ENCODE measurements around the gene C14orf180.

DNA sequence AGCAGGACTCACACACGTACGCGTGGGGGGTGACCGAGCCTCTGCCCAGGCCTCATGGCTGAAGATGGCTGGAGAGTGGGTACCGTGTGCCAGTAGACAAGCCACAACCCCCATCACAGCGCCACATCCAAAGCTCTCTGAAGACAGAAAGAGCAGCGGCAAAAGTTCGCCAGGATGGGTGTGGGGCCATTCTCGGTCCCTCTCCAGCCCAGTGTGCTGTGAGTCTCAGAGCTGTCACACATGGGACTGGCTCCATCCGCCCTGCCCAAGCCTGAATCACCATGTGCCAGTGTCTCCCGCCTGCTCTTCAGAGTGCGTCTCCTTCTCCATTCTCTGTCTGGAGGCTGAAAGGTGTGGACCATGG is 19.3 kb downstream of the C14orf180 start:
- TF ChIP-seq, protein P1, sequence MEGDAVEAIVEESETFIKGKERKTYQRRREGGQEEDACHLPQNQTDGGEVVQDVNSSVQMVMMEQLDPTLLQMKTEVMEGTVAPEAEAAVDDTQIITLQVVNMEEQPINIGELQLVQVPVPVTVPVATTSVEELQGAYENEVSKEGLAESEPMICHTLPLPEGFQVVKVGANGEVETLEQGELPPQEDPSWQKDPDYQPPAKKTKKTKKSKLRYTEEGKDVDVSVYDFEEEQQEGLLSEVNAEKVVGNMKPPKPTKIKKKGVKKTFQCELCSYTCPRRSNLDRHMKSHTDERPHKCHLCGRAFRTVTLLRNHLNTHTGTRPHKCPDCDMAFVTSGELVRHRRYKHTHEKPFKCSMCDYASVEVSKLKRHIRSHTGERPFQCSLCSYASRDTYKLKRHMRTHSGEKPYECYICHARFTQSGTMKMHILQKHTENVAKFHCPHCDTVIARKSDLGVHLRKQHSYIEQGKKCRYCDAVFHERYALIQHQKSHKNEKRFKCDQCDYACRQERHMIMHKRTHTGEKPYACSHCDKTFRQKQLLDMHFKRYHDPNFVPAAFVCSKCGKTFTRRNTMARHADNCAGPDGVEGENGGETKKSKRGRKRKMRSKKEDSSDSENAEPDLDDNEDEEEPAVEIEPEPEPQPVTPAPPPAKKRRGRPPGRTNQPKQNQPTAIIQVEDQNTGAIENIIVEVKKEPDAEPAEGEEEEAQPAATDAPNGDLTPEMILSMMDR (conservative IDR thresholded peaks at IDR 0.05) = no peak
- TF ChIP-seq ZFX (IDR thresholded peaks at IDR 0.05) = no peak
